ENCODE data around the gene DVL2.

- TF ChIP-seq, protein P1, sequence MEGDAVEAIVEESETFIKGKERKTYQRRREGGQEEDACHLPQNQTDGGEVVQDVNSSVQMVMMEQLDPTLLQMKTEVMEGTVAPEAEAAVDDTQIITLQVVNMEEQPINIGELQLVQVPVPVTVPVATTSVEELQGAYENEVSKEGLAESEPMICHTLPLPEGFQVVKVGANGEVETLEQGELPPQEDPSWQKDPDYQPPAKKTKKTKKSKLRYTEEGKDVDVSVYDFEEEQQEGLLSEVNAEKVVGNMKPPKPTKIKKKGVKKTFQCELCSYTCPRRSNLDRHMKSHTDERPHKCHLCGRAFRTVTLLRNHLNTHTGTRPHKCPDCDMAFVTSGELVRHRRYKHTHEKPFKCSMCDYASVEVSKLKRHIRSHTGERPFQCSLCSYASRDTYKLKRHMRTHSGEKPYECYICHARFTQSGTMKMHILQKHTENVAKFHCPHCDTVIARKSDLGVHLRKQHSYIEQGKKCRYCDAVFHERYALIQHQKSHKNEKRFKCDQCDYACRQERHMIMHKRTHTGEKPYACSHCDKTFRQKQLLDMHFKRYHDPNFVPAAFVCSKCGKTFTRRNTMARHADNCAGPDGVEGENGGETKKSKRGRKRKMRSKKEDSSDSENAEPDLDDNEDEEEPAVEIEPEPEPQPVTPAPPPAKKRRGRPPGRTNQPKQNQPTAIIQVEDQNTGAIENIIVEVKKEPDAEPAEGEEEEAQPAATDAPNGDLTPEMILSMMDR (IDR thresholded peaks at IDR 0.05): no peak
- TF ChIP-seq POLR2A (IDR thresholded peaks at IDR 0.05): no peak
These were observed 12.0 kb downstream of the DVL2 start for GRCh38 chr17:7222093-7222971.

Measured in esophagus squamous epithelium (tissue), 4 donors.